Stimulated activated CD8-positive, alpha-beta memory T cell treated with anti-CD3 and anti-CD28 coated beads, Interleukin-4, amount 100 ng/mL, for 1 hour (primary cell): ENCODE data around the gene NINJ2.
"Not testable (repeated sequence)": the region's sequence is repeated elsewhere in the genome, so short reads cannot be mapped to it uniquely, and the experiment has no call there.

Experiments used
- DNase-seq, 2 donors: peaks; one replicate each; pipeline ENCODE4 v3.0.0-alpha.2; 2020; ENCODE audit warnings: low read depth in 2 of 2, low spot score in 1 of 2

Gene NINJ2

GRCh38 chr12:588024-588322 is 75.3 kb downstream of the NINJ2 start:
- no peak for DNase-seq

- no peak for DNase-seq
Observed at GRCh38 chr12:587132-588023, 75.9 kb downstream of the NINJ2 start.

DNA sequence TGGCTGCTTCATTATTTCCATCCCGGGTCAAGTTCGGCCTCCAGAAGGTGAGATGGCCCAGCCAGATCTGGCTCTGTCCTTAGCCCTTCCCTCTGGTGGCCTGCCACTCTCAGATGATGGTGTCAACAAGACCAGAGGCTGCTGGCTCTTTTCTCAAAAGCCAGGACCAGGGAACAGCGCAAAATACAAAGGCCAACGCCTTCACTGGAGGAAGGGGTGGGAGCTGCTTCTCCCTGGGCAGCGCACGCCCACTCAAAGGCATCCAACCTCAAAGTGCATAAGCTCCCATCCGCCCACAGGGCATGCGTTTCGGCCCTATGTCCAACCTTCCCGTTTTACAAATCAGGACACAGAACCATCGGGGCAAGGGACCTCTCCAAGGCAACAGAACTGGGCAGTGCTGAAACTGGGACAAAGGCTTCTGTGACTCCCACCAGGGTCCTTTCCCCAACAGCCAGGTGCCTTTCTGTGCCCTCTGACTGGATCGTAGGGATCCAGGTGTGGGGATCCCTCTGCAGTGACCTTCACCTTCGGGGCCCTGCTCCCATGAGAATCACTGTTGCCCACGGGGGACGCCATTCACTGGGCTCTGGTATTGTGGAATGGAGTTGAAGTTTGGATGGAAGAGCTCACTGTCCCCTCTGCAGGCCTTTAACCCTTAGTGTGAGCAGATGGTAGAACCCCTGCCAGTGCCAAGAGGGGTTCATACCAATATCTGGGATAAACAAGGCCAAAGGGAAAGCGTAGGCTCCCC is 76.8 kb downstream of the NINJ2 start:
- no peak for DNase-seq

DNA sequence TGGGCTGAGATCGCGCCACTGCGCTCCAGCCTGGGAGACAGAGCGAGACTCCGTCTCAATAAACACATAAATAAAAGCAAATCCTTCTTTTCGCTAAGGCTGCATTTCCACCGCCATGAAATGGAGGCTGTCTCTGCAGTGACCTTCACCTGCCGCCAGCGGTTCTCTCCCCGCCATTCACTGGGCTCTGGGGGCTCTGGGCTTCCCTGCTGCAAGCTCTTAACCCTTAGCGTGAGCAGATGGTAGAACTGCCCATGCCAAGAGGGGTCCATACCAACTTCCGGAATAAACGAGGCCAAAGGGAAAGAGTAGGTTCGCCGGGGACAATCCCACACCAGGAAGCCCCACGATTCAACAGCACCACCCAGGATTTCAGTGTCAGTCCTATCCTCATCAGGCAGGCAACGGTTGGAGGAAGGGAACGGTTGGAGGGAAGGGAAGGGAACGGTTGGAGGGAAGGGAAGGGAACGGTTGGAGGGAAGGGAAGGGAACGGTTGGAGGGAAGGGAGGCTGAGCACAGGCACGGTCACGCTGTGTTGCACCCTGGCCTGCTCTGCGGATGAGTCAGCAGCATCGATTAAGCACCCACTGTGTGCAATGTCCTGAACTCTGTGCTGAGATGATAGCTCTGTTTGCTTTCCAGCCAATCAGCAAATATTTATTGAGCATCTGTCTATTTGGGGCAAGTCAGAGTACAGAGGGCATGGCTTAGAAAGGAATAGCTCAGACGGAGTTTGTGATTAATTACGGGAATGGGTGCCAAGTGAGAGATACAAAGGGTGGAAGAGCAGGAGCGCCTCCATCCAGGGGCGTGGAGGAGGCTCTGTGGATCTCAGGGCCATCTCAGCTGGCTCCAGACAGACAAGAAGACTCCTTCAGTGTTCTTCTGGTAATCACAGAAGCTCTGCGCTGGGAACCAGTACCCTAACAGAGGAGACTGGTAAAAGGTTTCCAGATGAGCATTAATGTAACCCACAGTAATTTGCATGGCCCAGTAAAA is 77.9 kb downstream of the NINJ2 start:
- DNase-seq = no peak

- DNase-seq = no peak
Observed at GRCh38 chr12:583251-583869, 79.9 kb downstream of the NINJ2 start.

GRCh38 chr12:581746-582145 is 81.5 kb downstream of the NINJ2 start:
- DNase-seq = no peak

- DNase-seq = no peak
Observed at GRCh38 chr12:581321-581720, 81.9 kb downstream of the NINJ2 start.

- no peak for DNase-seq
Observed at GRCh38 chr12:580813-581212, 82.4 kb downstream of the NINJ2 start.

DNA sequence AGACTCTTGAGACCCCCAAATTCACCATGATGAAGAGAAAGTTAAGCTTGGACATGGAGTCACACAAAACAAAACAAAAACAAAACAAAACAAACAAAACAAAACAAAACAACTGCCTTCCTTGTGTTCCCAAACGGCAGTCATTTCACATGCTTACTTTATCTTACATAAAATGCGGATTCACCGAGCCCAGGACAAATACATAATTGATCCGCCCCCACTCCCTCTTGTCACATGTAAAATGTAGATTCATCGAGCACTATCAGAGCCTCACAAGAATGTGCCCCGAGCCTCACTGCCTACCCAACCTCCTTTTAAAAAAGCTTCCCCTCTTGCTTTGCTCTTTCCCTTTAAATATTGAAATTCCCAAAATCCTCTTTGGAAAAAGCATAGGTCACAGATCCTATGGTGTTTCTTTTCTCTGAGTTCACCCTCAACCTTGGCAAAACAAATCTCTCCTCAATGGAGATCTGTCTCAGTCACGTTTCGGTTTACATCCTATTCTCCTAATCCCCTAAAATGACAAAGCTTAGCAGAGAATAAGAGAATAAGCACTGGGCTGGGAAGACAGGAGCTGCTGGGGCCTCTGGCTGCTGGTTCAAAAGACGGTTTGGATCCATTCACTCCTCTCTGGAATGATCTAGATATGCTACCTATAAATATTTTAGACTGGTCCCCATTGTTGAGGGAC is 83.7 kb downstream of the NINJ2 start:
- DNase-seq = no peak

DNA sequence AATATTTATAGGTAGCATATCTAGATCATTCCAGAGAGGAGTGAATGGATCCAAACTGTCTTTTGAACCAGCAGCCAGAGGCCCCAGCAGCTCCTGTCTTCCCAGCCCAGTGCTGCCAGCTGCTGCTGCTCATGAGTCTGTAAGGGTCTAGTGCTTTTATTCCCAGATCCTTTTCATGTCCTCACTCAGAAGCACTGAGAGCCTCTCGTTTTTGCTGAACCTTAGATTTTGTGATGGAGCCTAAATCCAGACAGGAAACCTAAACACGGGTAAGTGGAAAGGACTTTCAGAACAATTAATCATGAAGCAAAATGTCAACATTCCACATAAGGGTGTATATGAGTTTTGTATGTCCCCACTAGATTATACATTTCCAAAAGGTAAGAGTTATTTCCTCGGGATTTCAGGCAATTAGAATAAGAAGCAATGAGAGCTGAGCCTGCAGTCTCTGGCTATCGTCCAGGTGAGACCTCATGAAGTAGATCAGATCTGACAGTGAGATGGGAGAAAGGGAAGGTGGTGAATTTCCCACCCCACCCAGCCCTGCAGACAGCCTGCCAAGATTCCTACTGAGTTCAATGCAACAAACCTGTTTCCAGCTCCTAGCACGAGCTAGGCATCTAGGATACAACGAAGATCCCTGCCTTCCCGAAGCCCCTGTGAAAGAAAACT is 84.4 kb downstream of the NINJ2 start:
- no peak for DNase-seq

DNA sequence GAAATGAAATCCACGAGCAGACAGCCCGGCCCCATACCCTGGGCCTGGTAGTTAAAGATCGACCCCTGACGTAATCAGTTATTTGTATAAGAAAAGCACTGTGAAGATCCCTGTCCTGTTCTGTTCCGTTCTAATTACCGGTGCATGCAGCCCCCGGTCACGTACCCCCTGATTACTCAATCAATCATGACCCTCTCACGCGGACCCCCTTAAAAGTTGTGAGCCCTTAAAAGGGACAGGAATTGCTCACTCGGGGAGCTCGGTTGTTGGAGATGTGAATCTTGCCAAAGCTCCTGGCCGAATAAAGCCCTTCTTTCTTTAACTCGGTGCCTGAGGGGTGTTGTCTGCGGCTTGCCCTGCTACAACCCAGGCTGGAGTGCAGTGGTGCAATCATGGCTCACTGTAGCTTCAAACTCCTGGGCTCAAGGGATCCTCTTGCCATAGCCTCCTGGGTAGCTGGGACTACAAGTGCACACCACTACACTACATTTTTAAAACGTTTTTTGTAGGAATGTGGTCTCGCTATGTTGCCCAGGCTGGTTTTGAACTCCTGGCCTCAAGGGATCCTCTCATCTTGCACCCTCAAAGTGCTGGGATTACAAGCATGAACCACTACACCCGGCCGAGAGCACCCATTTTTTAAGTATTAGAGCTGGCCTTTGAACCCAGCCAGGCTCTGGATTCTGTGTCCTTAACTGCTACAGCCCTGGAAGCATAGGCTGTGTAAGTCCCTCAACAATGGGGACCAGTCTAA is 85.1 kb downstream of the NINJ2 start:
- not testable (repeated sequence) for DNase-seq

DNA sequence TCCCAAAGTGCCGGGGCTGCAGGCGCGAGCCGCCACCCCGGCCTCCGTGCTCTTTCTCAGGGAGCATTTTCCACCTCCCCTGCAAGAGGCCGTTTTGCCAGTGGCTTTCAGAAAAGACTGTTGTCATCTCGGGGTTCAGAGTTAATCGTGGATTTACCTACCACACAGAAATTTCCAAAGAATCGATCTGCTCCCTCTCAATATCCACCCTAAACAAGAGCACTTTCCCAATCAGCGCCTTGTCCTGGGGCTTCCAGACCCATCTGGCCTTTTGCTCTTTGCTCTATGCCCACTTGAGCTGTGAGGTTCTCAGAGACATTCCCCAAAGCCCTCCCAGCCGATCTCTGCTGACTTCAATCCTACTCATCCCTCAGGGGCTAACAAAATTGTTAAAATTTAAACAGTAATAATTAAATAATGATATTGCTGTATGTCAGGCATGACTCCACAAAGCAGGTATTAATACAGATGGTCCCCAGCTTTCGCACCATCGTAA is 86.6 kb downstream of the NINJ2 start:
- no peak for DNase-seq

- peak; percentile 63 to 69 for DNase-seq
Observed at GRCh38 chr12:575948-576614, 87.2 kb downstream of the NINJ2 start.

DNA sequence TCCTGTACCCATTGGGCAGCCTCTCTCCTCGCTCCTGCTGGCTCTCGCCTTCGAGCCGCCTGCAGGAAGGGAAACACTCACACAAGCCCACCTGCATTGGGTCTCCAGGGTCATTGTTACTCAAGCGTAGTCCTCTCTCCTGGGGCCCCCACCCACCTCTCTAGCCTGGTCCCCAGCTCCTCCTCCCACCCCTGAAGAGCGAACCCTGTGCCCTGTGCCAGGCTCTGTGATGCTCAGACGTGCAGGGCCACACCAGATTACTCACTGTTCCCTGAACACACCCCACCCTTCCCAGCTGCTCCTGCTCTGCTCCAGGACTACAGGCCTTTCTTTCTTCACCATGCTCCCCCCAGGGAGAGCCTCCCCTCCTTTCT is 88.1 kb downstream of the NINJ2 start:
- DNase-seq = no peak

DNA sequence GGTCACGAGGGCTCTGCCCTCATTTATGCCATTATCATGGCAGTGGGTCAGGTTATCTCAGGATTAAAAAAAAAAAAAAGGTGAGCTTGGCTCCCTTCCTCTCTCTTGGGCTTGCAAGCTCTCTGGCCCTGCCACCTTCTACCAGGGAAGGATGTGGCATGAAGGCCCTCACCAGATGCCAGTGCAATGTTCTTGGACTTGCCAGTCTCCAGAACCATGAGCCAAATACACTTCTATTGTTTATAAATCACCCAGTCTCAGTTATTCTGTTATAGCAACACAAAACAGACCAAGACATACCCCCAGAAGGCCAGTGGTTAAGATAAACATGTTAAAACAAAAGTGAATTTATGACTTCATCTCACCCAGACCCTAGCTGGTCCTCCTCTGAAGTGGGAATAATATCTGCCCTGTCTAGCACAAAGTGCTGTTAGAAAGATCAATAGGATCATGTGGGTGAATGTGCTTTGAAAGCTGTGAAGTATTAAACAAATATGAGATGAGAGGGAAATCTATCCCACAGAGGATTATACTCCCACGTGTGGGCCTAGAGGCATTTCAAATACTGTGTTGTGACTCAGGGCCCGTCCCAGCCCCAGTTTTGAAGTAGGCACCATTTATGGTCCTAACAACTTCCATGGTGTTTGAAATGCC is 88.6 kb downstream of the NINJ2 start:
- no peak for DNase-seq

- no peak for DNase-seq
Observed at GRCh38 chr12:573232-573631, 90.0 kb downstream of the NINJ2 start.

DNA sequence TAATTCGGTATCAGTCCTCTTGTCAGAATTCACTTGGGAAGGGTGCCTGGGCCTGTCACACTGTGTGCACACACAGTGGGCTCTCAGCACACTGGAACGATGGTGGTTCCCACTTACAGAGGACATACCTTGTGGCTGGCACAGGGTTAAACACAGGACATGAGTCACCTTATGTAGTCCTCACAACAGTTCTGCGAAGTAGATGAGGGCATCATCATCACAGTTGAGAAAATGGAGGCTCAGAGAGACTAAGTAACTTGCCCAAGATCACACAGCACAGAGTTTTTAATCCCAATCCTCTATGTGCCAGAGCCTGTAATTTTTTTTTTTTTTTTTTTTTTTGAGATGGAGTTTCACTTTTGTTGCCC is 90.7 kb downstream of the NINJ2 start:
- no peak for DNase-seq
